Measurements from ENCODE around the gene NOSIP. TPM values are rescaled to one million over a fixed set of nuclear protein-coding genes. Genes with fewer than 3 reads are reported as not detected.

The NOSIP gene
- total RNA-seq, 1 experiment from 2014 or later = 21.8 TPM

DNA sequence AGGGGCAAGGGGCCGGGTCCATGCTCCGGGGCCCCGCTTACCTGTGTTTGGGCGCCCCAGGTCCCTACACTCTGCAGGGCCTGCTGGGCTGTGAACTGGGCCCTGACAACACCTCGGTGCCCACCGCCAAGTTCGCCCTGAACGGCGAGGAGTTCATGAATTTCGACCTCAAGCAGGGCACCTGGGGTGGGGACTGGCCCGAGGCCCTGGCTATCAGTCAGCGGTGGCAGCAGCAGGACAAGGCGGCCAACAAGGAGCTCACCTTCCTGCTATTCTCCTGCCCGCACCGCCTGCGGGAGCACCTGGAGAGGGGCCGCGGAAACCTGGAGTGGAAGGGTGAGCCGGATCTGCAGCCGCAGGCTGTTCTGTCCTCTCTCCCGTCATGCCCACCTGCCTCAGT, 66.2 kb downstream of the NOSIP start:
- no peak for DNase-seq (ENCODE audit: extremely low read depth, low read depth)

DNA sequence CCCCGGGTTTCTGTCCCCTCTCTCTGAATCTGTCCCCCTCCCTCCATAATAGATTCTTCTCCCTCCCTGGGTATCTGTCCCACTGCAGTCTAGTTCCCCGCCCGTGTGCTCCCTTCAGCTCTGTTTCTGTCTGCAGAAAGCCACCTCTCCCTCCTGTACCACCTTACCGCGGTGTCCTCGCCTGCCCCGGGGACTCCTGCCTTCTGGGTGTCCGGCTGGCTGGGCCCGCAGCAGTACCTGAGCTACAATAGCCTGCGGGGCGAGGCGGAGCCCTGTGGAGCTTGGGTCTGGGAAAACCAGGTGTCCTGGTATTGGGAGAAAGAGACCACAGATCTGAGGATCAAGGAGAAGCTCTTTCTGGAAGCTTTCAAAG, 66.6 kb downstream of the NOSIP start:
- DNase-seq (ENCODE audit: extremely low read depth, low read depth) = no peak

DNA sequence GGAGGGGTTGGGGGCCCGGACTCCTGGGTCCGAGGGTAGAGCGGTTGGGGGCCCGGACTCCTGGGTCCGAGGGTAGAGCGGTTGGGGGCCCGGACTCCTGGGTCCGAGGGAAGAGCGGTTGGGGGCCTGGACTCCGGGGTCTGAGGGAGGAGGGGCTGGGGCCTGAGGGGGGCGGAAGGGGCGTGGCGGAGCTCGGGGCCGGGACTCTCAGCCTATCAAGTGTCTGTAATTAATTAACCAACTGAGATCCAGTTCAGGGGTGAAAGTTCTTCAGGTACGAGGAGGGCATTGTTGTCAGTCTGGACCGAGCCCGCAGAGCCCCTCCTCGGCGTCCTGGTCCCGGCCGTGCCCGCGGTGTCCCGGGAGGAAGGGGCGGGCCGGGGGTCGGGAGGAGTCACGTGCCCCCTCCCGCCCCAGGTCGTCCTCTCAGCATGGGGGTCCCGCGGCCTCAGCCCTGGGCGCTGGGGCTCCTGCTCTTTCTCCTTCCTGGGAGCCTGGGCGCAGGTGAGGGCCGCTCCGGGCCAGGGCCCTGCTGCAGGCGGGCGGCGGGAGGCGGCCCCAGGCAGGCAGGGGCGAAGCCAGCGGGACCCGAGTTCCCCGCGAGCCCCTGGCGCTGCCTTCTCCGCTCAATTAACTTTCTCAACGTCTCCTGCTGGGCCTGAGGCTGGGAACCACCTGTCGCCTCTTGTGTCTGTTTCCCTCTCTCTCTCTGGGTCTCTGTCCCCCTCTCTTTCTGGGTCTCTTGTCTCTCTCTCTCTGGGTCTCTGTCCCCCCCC, 67.2 kb downstream of the NOSIP start:
- no peak for DNase-seq (ENCODE audit: extremely low read depth, low read depth)

DNA sequence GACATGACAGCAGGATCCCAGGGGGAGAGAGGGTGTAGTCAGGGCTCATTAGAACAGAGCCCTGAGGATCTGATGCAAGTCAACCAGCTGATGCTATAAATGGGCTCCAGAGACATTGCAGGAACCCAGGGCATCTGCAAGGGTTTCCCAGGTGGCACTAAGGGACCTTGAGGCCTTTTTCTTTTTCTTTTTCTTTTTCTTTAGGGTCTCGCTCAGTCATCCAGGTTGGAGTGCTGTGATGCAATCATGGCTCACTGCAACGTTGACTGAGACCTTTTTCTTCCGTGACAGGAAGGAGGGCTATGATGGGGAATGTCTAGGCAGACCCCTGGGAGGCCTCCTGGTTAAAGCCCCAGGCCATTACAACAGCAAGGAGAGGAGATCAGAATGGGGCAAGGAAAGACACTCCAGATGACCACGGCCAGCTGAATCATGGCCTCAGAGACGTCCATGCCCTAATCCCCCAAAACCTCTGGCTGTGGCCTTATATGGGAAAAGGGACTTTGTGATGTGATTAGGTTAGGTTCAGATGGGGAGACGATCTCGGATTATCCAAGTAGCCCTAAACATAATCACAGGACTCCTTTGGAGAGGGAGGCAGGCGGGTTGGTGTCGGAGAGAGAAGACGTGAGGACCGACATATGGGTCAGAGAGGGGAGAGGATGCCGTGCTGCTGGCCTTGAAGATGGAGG, 72.4 kb downstream of the NOSIP start:
- DNase-seq (ENCODE audit: extremely low read depth, low read depth) = no peak

DNA sequence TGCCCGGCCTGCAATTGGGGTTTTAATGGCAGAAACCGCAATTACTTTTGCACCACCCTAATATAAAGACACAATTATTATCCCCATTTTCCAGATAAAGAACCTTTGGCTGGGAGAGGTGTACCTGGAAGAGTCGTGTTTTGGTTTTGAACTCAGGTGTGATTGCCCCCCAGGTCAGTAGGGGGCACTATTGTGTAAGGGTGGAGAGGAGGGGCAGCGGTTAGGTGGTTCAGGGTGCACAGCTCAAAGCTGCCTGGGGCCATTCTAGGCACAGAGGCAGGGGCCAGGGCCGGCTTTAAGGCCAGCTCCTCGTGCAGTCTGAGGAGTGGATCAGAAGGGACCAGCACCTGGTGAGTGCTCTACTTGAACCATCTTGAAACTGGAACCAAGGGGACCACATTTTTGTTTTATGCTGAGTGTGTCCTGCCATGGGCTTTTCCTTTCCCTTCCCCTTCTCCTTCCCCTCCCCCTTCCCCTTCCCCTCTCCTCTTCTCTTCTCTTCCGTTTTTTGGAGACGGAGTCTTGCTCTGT, 73.7 kb downstream of the NOSIP start:
- no peak for DNase-seq (ENCODE audit: extremely low read depth, low read depth)

Small RNAs within 50 kb of the gene (small RNA-seq; reads per million reads assigned to genes)
- gene RF00019 = 0 reads per million in 2 experiments

Other genes starting within 250 kb of the NOSIP start
- gene CD37, start 245.2 kb downstream of the NOSIP start, total RNA-seq (2014; rRNA removed; shearing (Covaris generic)) = not detected in 2 replicates
- 13.7 and 13.8 TPM in 2 replicates for gene TEAD2, start 218.1 kb downstream of the NOSIP start, total RNA-seq (2014; rRNA removed; shearing (Covaris generic))
- not detected in 2 replicates for gene DKKL1, start 216.7 kb downstream of the NOSIP start, total RNA-seq (2014; rRNA removed; shearing (Covaris generic))
- not detected in 2 replicates for gene KASH5, start 192.3 kb downstream of the NOSIP start, total RNA-seq (2014; rRNA removed; shearing (Covaris generic))
- not detected in 2 replicates for gene PTH2, start 157.1 kb downstream of the NOSIP start, total RNA-seq (2014; rRNA removed; shearing (Covaris generic))
- gene GFY, start 155.2 kb downstream of the NOSIP start, total RNA-seq (2014; rRNA removed; shearing (Covaris generic)) = not detected in 2 replicates
- gene SLC17A7, start 139.0 kb downstream of the NOSIP start, total RNA-seq (2014; rRNA removed; shearing (Covaris generic)) = 0.17 TPM in 1 of 2 replicates, not detected in the other
- gene PIH1D1, start 128.7 kb downstream of the NOSIP start, total RNA-seq (2014; rRNA removed; shearing (Covaris generic)) = 48.5 and 69.4 TPM in 2 replicates
- 24.7 and 32.4 TPM in 2 replicates for gene ALDH16A1, start 127.3 kb downstream of the NOSIP start, total RNA-seq (2014; rRNA removed; shearing (Covaris generic))
- gene FLT3LG, start 106.3 kb downstream of the NOSIP start, total RNA-seq (2014; rRNA removed; shearing (Covaris generic)) = 0.12 and 0.35 TPM in 2 replicates
- gene RPL13A, start 92.9 kb downstream of the NOSIP start, total RNA-seq (2014; rRNA removed; shearing (Covaris generic)) = 3,401 and 3,992 TPM in 2 replicates
- gene RPS11, start 84.1 kb downstream of the NOSIP start, total RNA-seq (2014; rRNA removed; shearing (Covaris generic)) = 2,280 and 2,727 TPM in 2 replicates
- gene FCGRT, start 67.9 kb downstream of the NOSIP start, total RNA-seq (2014; rRNA removed; shearing (Covaris generic)) = 0.77 TPM in 1 of 2 replicates, not detected in the other
- gene RCN3, start 52.6 kb downstream of the NOSIP start, total RNA-seq (2014; rRNA removed; shearing (Covaris generic)) = 3.1 and 5.6 TPM in 2 replicates
- 0.14 TPM in 1 of 2 replicates, not detected in the other for gene PRRG2, start 760 bp upstream of the NOSIP start, total RNA-seq (2014; rRNA removed; shearing (Covaris generic))
- 2.1 and 3.0 TPM in 2 replicates for gene PRR12, start 10.6 kb upstream of the NOSIP start, total RNA-seq (2014; rRNA removed; shearing (Covaris generic))
- 17.2 and 19.6 TPM in 2 replicates for gene RRAS, start 59.6 kb upstream of the NOSIP start, total RNA-seq (2014; rRNA removed; shearing (Covaris generic))
- gene SCAF1, start 61.7 kb upstream of the NOSIP start, total RNA-seq (2014; rRNA removed; shearing (Covaris generic)) = 8.3 and 12.3 TPM in 2 replicates
- 36.5 and 38.0 TPM in 2 replicates for gene IRF3, start 85.3 kb upstream of the NOSIP start, total RNA-seq (2014; rRNA removed; shearing (Covaris generic))
- gene BCL2L12, start 85.4 kb upstream of the NOSIP start, total RNA-seq (2014; rRNA removed; shearing (Covaris generic)) = 16.4 and 17.5 TPM in 2 replicates
- 228 and 254 TPM in 2 replicates for gene PRMT1, start 96.7 kb upstream of the NOSIP start, total RNA-seq (2014; rRNA removed; shearing (Covaris generic))
- gene ADM5, start 109.0 kb upstream of the NOSIP start, total RNA-seq (2014; rRNA removed; shearing (Covaris generic)) = 3.1 and 3.2 TPM in 2 replicates
- gene CPT1C, start 110.6 kb upstream of the NOSIP start, total RNA-seq (2014; rRNA removed; shearing (Covaris generic)) = 1.7 and 2.2 TPM in 2 replicates
- not detected in 2 replicates for gene TSKS, start 182.8 kb upstream of the NOSIP start, total RNA-seq (2014; rRNA removed; shearing (Covaris generic))
- 25.6 and 29.1 TPM in 2 replicates for gene AP2A1, start 186.4 kb upstream of the NOSIP start, total RNA-seq (2014; rRNA removed; shearing (Covaris generic))
- gene FUZ, start 232.7 kb upstream of the NOSIP start, total RNA-seq (2014; rRNA removed; shearing (Covaris generic)) = 0.14 and 1.0 TPM in 2 replicates
- gene MED25, start 237.7 kb upstream of the NOSIP start, total RNA-seq (2014; rRNA removed; shearing (Covaris generic)) = 12.5 and 13.4 TPM in 2 replicates